DOHH2 (cell line): ENCODE data around the gene NPLOC4.
A peak's percentile ranks its signal among the peaks of the same experiment; 100 is the strongest.

Source experiments
- H3F3A ChIP-seq: fragments of 200-600 bp; sonication (generic), shearing (Covaris generic); 2 replicates; pipeline ENCODE4 v1.6.0; 2016; ENCODE audit warnings: antibody characterized with exemption, mild to moderate bottlenecking; ENCODE audit not compliant: control insufficient read depth, insufficient read depth
- H3K27ac ChIP-seq: fragments of 200-600 bp; sonication (generic); 2 replicates; pipeline ENCODE4 v1.5.1; 2014; ENCODE audit warnings: low read depth, mild to moderate bottlenecking, low read length, moderate library complexity
- H3K27me3 ChIP-seq: fragments of 200-600 bp; sonication (generic); 2 replicates; pipeline ENCODE4 v1.6.1; 2014; ENCODE audit warnings: mild to moderate bottlenecking, low read length, mixed read lengths; ENCODE audit not compliant: control insufficient read depth
- H3K36me3 ChIP-seq: fragments of 200-600 bp; sonication (generic); 2 replicates; pipeline ENCODE4 v1.6.1; 2014; ENCODE audit warnings: mild to moderate bottlenecking, low read length, moderate library complexity, mixed read lengths; ENCODE audit not compliant: control insufficient read depth
- H3K4me1 ChIP-seq: fragments of 200-600 bp; sonication (generic); 2 replicates; pipeline ENCODE4 v1.6.1; 2014; ENCODE audit warnings: mild to moderate bottlenecking, low read length, mixed read lengths; ENCODE audit not compliant: control insufficient read depth
- H3K4me2 ChIP-seq: fragments of 200-600 bp; sonication (generic); 2 replicates; pipeline ENCODE4 v1.6.0; 2014; ENCODE audit warnings: mild to moderate bottlenecking, low read length, moderate library complexity
- H3K4me3 ChIP-seq: fragments of 200-600 bp; sonication (generic); 2 replicates; pipeline ENCODE4 v1.5.1; 2014; ENCODE audit warnings: mild to moderate bottlenecking, low read length, mixed read lengths
- H3K79me2 ChIP-seq: fragments of 200-600 bp; sonication (generic); 2 replicates; pipeline ENCODE4 v1.6.1; 2014; ENCODE audit warnings: mild to moderate bottlenecking, low read length, mixed read lengths; ENCODE audit not compliant: control insufficient read depth
- H3K9me2 ChIP-seq: fragments of 200-600 bp; sonication (generic); replicated peaks from 2 replicates; pipeline ENCODE4 v1.6.1; 2014; ENCODE audit warnings: mild to moderate bottlenecking, low read length, mixed read lengths; ENCODE audit not compliant: control insufficient read depth
- H3K9me3 ChIP-seq: fragments of 200-600 bp; sonication (generic); 2 replicates; pipeline ENCODE4 v1.6.1; 2014; ENCODE audit warnings: antibody characterized with exemption, low read length, mixed read lengths; ENCODE audit not compliant: control insufficient read depth, insufficient read depth
- H4K20me1 ChIP-seq: fragments of 200-600 bp; sonication (generic); 2 replicates; pipeline ENCODE4 v1.6.0; 2014; ENCODE audit warnings: low read depth, mild to moderate bottlenecking, antibody characterized with exemption, low read length, moderate library complexity; ENCODE audit not compliant: control insufficient read depth, insufficient read depth
- CTCF ChIP-seq: fragments of 200-600 bp; sonication (generic); IDR thresholded peaks from one replicate; pipeline ENCODE4 v1.5.1; 2014; ENCODE audit warnings: antibody characterized with exemption, mild to moderate bottlenecking, low read depth, low read length; ENCODE audit not compliant: poor library complexity, severe bottlenecking
- EZH2phosphoT487 ChIP-seq: fragments of 200-600 bp; sonication (generic); IDR thresholded peaks from 2 replicates; pipeline ENCODE4 v1.6.1; 2017; ENCODE audit warnings: borderline replicate concordance, mild to moderate bottlenecking, antibody characterized with exemption, low read length, moderate library complexity, mixed read lengths

Gene NPLOC4

GRCh38 chr17:81518113-81518784, 118.7 kb downstream of the NPLOC4 start:
- Histone ChIP-seq H3K27ac (peak overlapping the region; percentile 93), H3K9me2 (no peaks in the 10 kb centered on the region), H3K36me3 (peaks cover 9% of the 10 kb centered on the region; the same call in 1 of the 2 replicates), H3K27me3 (no peaks in the 10 kb centered on the region), H3F3A (peaks cover 48% of the 10 kb centered on the region), H3K79me2 (peaks cover 30% of the 10 kb centered on the region), H4K20me1 (no peaks in the 10 kb centered on the region), H3K4me3 (peak overlapping the region; percentile 88), H3K4me1 (peaks cover 62% of the 10 kb centered on the region), H3K9me3 (no peaks in the 10 kb centered on the region), H3K4me2 (peak overlapping the region; percentile 84)
- no peak for TF ChIP-seq CTCF
- no peak for TF ChIP-seq EZH2phosphoT487

- H3F3A ChIP-seq: peaks cover 48% of the 10 kb centered on the region
- H3K4me3 ChIP-seq: peak overlapping the region; percentile 88
- H3K9me2 ChIP-seq: no peaks in the 10 kb centered on the region
- H3K27me3 ChIP-seq: no peaks in the 10 kb centered on the region
- H3K4me1 ChIP-seq: peaks cover 64% of the 10 kb centered on the region
- H3K27ac ChIP-seq: peak overlapping the region; percentile 93
- H3K36me3 ChIP-seq: peaks cover 12% of the 10 kb centered on the region
- H4K20me1 ChIP-seq: no peaks in the 10 kb centered on the region
- H3K9me3 ChIP-seq: no peaks in the 10 kb centered on the region
- peaks cover 34% of the 10 kb centered on the region for H3K79me2 ChIP-seq
- peak overlapping the region; percentile 84 for H3K4me2 ChIP-seq
- TF ChIP-seq EZH2phosphoT487 (no peak), CTCF (no peak)
Measured at GRCh38 chr17:81517339-81518112, 119.4 kb downstream of the NPLOC4 start.

GRCh38 chr17:81517009-81517338, 119.9 kb downstream of the NPLOC4 start:
- Histone ChIP-seq H4K20me1 (peaks cover 4% of the 10 kb centered on the region; the same call in 1 of the 2 replicates), H3K27ac (peak overlapping the region; percentile 93), H3K79me2 (peaks cover 40% of the 10 kb centered on the region), H3F3A (peaks cover 51% of the 10 kb centered on the region), H3K9me2 (no peaks in the 10 kb centered on the region), H3K36me3 (peaks cover 18% of the 10 kb centered on the region), H3K4me2 (peak overlapping the region; percentile 84), H3K4me3 (peak overlapping the region; percentile 88), H3K9me3 (no peaks in the 10 kb centered on the region), H3K27me3 (no peaks in the 10 kb centered on the region), H3K4me1 (peaks cover 64% of the 10 kb centered on the region)
- TF ChIP-seq CTCF (no peak), EZH2phosphoT487 (no peak)
